Adrenal gland (tissue), 12 donors: ENCODE measurements around the gene SASH1. TPM values are rescaled to one million over a fixed set of nuclear protein-coding genes. Genes with fewer than 3 reads are reported as not detected.

Source experiments
- DNase-seq, 7 donors: peaks; one replicate each; pipeline ENCODE4 v3.0.0-alpha.2; 2019 to 2020
- H3K27ac ChIP-seq, 5 donors: fragments of 200-600 bp; sonication (generic) in 4 of 5; 1 replicate in 3 of 5; 2 replicates in 2 of 5; pipeline versions ENCODE4 v1.5.1 to v1.8.0; 2016 to 2020; ENCODE audit warnings: mild to moderate bottlenecking in 1 of 5
- H3K27me3 ChIP-seq: fragments of 200-600 bp; 2 replicates; pipeline ENCODE4 v1.8.0; 2021
- H3K36me3 ChIP-seq, 2 donors: fragments of 200-600 bp; replicated peaks in 1 of 2; 1 replicate in 1 of 2; 2 replicates in 1 of 2; pipeline versions ENCODE4 v1.5.1 to v1.8.0; 2018 to 2022
- H3K4me1 ChIP-seq, 2 donors: fragments of 200-600 bp; replicated peaks in 1 of 2; 1 replicate in 1 of 2; 2 replicates in 1 of 2; pipeline versions ENCODE4 v1.5.1 to v1.8.0; 2018 to 2021
- H3K4me3 ChIP-seq, 4 donors: fragments of 200-600 bp; sonication (generic) in 3 of 4; one replicate each; pipeline ENCODE4 v1.5.1; 2016 to 2018
- H3K9me3 ChIP-seq, 3 donors: fragments of 200-600 bp; sonication (generic) in 1 of 3; replicated peaks in 1 of 3; 1 replicate in 2 of 3; 2 replicates in 1 of 3; pipeline versions ENCODE4 v1.5.1 to v1.8.0; 2016 to 2021
- POLR2A ChIP-seq, 2 donors: fragments of 450-650 bp; IDR thresholded peaks; one replicate each; pipeline ENCODE4 v1.6.1; 2017; ENCODE audit warnings: antibody characterized with exemption in 2 of 2, mild to moderate bottlenecking in 2 of 2, moderate library complexity in 1 of 2
- WGBS, 4 donors: extraction: QIAGEN DNeasy Blood & Tissue Kit in 2 of 4; methylation state at CpG; one replicate each; pipeline versions ENCODE4 v1.1.5 to v1.1.7; 2013 to 2017; 5-methylcytosine and 5-hydroxymethylcytosine counted together
- intact Hi-C, 2 donors: fragments of 100-400 bp; cut with DNase I; formaldehyde crosslinking; loops; one replicate each; pipeline versions ENCODE4 v1.14.1 to v1.15.0; 2022 to 2023
- polyA plus RNA-seq, 3 donors: library from polyadenylated mRNA; stranded (reverse); fragments of 200-250 nt in 2 of 3; fragments of 350-450 nt in 1 of 3; fragmentation: Illumina TruSeq in 1 of 3; extraction: RNeasy Lipid Tissue Mini Kit (QIAGEN cat#74804) in 1 of 3; gene quantifications; one replicate each; pipeline ENCODE4 v1.2.3, GENCODE V29; 2013 to 2014
- total RNA-seq, 9 donors: library from RNA; depleted of rRNA in 4 of 9; stranded (reverse); fragments of >200 nt in 4 of 9; fragments of 120-200 nt in 1 of 9; fragmentation: NEBNext Ultra II Directional in 1 of 9; extraction: Animal tissue kit (Norgen Biotek cat#: 25700) in 1 of 9; gene quantifications; one replicate each; pipeline versions ENCODE4 v1.1.0 to v1.2.4, GENCODE V29; 2013 to 2023
- TF ChIP-seq, protein P1 (sequence below), 6 experiments: fragments of 450-650 bp in 4 of 6; fragments of 200-600 bp in 2 of 6; sonication (generic) in 1 of 6; IDR thresholded peaks; 1 replicate in 5 of 6; 2 replicates in 1 of 6; pipeline versions ENCODE4 v1.5.1 to v1.8.0; 2016 to 2021; ENCODE audit warnings: antibody characterized with exemption in 6 of 6, mild to moderate bottlenecking in 2 of 6, moderate library complexity in 1 of 6
- donor health status: healthy with polysubstance abuse.
- donor health status: Bipolar disorder and iron deficiency.
- donor health status: DM: yes; HTN: yes; CAD: no.
- donor health status: DM: no; HTN: no; CAD: no.
- donor health status: DM: no; HTN: no; CAD: no.
- donor health status: DM: yes; HTN: yes; CAD: no.

The SASH1 gene
- total and polyA plus RNA-seq, 12 donors, result 5.5 to 30.7 (median 16.7) TPM

- H3K27ac ChIP-seq, result no peak overlapping the region
- no peaks in the 10 kb centered on the region for H3K9me3 ChIP-seq
- no peak for DNase-seq
- no peaks in the 10 kb centered on the region for H3K36me3 ChIP-seq
- peaks cover 0 to 5% of the 10 kb centered on the region in 2 donors for H3K4me1 ChIP-seq
- no peak overlapping the region for H3K4me3 ChIP-seq
- H3K27me3 ChIP-seq, result no peaks in the 10 kb centered on the region
- WGBS, 4 donors, result 87 to 96% (median 95%) methylated on average over 5 of the region's 5 CpGs
- intact Hi-C loops, result no loop called here
- no peak for TF ChIP-seq POLR2A (IDR thresholded peaks at IDR 0.05)
- TF ChIP-seq, protein P1, sequence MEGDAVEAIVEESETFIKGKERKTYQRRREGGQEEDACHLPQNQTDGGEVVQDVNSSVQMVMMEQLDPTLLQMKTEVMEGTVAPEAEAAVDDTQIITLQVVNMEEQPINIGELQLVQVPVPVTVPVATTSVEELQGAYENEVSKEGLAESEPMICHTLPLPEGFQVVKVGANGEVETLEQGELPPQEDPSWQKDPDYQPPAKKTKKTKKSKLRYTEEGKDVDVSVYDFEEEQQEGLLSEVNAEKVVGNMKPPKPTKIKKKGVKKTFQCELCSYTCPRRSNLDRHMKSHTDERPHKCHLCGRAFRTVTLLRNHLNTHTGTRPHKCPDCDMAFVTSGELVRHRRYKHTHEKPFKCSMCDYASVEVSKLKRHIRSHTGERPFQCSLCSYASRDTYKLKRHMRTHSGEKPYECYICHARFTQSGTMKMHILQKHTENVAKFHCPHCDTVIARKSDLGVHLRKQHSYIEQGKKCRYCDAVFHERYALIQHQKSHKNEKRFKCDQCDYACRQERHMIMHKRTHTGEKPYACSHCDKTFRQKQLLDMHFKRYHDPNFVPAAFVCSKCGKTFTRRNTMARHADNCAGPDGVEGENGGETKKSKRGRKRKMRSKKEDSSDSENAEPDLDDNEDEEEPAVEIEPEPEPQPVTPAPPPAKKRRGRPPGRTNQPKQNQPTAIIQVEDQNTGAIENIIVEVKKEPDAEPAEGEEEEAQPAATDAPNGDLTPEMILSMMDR (IDR thresholded peaks at IDR 0.05), result no peak
These were observed 155.1 kb downstream of the SASH1 start for GRCh38 chr6:148497717-148498116.

- H3K4me1 ChIP-seq, result no peaks in the 10 kb centered on the region
- 57 to 64% (median 59%) methylated on average over 2 of the region's 2 CpGs for WGBS, 4 donors
These were observed 157.8 kb downstream of the SASH1 start for GRCh38 chr6:148500402-148500801.

GRCh38 chr6:148501178-148501590, 158.5 kb downstream of the SASH1 start:
- peak overlapping the region in 1 of 5 donors; percentile 52 for H3K27ac ChIP-seq
- no peaks in the 10 kb centered on the region for H3K27me3 ChIP-seq
- 25 to 60% (median 51%) methylated on average over 4 to 5 of the region's 5 CpGs for WGBS, 4 donors
- intact Hi-C loops, result no loop called here
- no peaks in the 10 kb centered on the region for H3K9me3 ChIP-seq
- no peaks in the 10 kb centered on the region for H3K36me3 ChIP-seq
- no peaks in the 10 kb centered on the region for H3K4me1 ChIP-seq
- no peak overlapping the region for H3K4me3 ChIP-seq
- DNase-seq, result peak in 4 of 7 donors; percentile 29 to 55 (median 44)
- TF ChIP-seq POLR2A (IDR thresholded peaks at IDR 0.05), result no peak

More at GRCh38 chr6:148500402-148500801, 157.8 kb downstream of the SASH1 start:
- Histone ChIP-seq H3K4me3 (no peak overlapping the region), H3K9me3 (no peaks in the 10 kb centered on the region), H3K27ac (no peak overlapping the region), H3K36me3 (no peaks in the 10 kb centered on the region), H3K27me3 (no peaks in the 10 kb centered on the region)
- TF ChIP-seq POLR2A (IDR thresholded peaks at IDR 0.05), result no peak
- TF ChIP-seq, protein P1 (IDR thresholded peaks at IDR 0.05), result no peak
- intact Hi-C loops, result no loop called here
- DNase-seq, result no peak

- H3K4me1 ChIP-seq, result no peaks in the 10 kb centered on the region
- WGBS, 4 donors, result 65 to 78% (median 71%) methylated on average over 8 of the region's 8 CpGs
- no peaks in the 10 kb centered on the region for H3K9me3 ChIP-seq
- no peaks in the 10 kb centered on the region for H3K36me3 ChIP-seq
- H3K27ac ChIP-seq, result no peak overlapping the region
- no peak overlapping the region for H3K4me3 ChIP-seq
- no peak for DNase-seq
- intact Hi-C loops, result no loop called here
- H3K27me3 ChIP-seq, result no peaks in the 10 kb centered on the region
- TF ChIP-seq, protein P1 (IDR thresholded peaks at IDR 0.05), result no peak
- no peak for TF ChIP-seq POLR2A (IDR thresholded peaks at IDR 0.05)
These were observed 159.6 kb downstream of the SASH1 start for GRCh38 chr6:148502083-148502772.

DNA sequence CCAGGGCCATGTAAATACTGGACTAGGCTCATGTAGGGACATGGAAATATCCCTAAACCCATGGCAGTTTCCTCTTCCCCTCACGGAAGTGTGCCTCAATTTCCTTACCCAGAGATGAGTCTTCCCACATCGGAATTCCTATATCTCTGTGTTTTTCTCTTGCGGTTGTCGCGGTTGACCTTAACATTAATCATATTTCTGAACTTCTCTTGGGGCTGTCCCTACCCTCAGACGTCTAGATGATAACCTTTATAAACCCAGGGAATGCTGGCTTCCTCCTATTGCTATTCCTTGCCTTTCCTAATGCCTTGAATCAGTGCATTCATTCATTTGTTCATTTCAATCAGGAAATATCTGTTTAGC, 160.1 kb downstream of the SASH1 start:
- no peaks in the 10 kb centered on the region for H3K4me1 ChIP-seq
- no peak overlapping the region for H3K27ac ChIP-seq
- 66 to 82% (median 77%) methylated on average over 6 of the region's 6 CpGs for WGBS, 4 donors
- no peaks in the 10 kb centered on the region for H3K36me3 ChIP-seq
- DNase-seq, result no peak
- H3K9me3 ChIP-seq, result no peaks in the 10 kb centered on the region
- TF ChIP-seq, protein P1 (IDR thresholded peaks at IDR 0.05), result no peak
- TF ChIP-seq POLR2A (IDR thresholded peaks at IDR 0.05), result no peak
- H3K4me3 ChIP-seq, result no peak overlapping the region
- intact Hi-C loops, result no loop called here
- H3K27me3 ChIP-seq, result no peaks in the 10 kb centered on the region
